B cell (primary cell): ENCODE measurements around the gene RNF213.

ENCODE experiments used
- EZH2 ChIP-seq: IDR thresholded peaks from 2 replicates; pipeline ENCODE4 v1.6.1; 2012; ENCODE audit warnings: borderline replicate concordance, low read depth, mild to moderate bottlenecking, moderate library complexity, low read length; ENCODE audit not compliant: insufficient read depth, poor library complexity, severe bottlenecking
- TF ChIP-seq, protein P1 (sequence below): fragments of 200-600 bp; IDR thresholded peaks from one replicate; pipeline ENCODE4 v1.8.0; 2022; ENCODE audit warnings: antibody characterized with exemption, mild to moderate bottlenecking

DNA sequence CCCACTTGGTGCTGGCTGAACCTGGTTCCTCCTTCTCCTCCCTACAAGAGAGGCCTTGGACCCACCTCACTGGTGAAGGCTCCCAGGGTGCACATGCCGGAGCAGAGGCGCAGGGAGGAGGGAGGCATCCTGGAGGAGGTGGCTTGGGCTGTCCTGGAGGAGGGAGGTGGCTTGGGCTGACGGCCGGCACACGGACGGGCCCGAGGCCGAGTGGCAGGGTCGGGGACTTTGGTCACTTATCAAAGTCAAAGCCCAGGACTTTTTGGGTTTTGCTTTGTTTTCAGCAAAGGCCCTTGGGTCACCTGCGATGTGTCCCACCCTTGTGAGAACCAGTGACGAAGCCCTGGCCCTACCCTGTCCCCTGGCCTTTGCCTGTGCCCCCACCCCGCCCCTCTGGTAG lies 182.8 kb downstream of the RNF213 start:
- TF ChIP-seq, protein P1, sequence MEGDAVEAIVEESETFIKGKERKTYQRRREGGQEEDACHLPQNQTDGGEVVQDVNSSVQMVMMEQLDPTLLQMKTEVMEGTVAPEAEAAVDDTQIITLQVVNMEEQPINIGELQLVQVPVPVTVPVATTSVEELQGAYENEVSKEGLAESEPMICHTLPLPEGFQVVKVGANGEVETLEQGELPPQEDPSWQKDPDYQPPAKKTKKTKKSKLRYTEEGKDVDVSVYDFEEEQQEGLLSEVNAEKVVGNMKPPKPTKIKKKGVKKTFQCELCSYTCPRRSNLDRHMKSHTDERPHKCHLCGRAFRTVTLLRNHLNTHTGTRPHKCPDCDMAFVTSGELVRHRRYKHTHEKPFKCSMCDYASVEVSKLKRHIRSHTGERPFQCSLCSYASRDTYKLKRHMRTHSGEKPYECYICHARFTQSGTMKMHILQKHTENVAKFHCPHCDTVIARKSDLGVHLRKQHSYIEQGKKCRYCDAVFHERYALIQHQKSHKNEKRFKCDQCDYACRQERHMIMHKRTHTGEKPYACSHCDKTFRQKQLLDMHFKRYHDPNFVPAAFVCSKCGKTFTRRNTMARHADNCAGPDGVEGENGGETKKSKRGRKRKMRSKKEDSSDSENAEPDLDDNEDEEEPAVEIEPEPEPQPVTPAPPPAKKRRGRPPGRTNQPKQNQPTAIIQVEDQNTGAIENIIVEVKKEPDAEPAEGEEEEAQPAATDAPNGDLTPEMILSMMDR = no peak
- no peak for TF ChIP-seq EZH2
